Fibroblast of lung (primary cell): ENCODE data around the gene TNFRSF11A.

Source experiments
- CTCF ChIP-seq, 2 donors: IDR thresholded peaks in 1 of 2; conservative IDR thresholded peaks in 1 of 2; 1 replicate in 1 of 2; 2 replicates in 1 of 2; pipeline ENCODE4 v1.5.1; 2011 to 2012; ENCODE audit warnings: low read length in 2 of 2, control low read depth in 1 of 2, inconsistent platforms in 1 of 2, low read depth in 1 of 2, mild to moderate bottlenecking in 1 of 2
- EZH2 ChIP-seq: IDR thresholded peaks from 2 replicates; pipeline ENCODE4 v1.5.1; 2012; ENCODE audit warnings: low read length, control low read depth, mild to moderate bottlenecking; ENCODE audit errors: missing control alignments

- TF ChIP-seq CTCF (conservative IDR thresholded peaks at IDR 0.05 in 1 of 2, IDR thresholded peaks at IDR 0.05 in 1 of 2; ENCODE audit: low read depth in 1 of 2, low read length in 2 of 2) = no peak
- TF ChIP-seq EZH2 = no peak
Measured at GRCh38 chr18:62364558-62364957, 39.4 kb downstream of the TNFRSF11A start.
